Activated naive CD4-positive, alpha-beta T cell treated with anti-CD3 and anti-CD28 coated beads, Interleukin-2, amount 10 ng/mL, durations not matched to agents 5 hours and 36 hours (primary cell): Measurements from ENCODE around the gene AK9. TPM values are rescaled to one million over a fixed set of nuclear protein-coding genes. Genes with fewer than 3 reads are reported as not detected.

Experiments
- total RNA-seq, 2 experiments: library from RNA; stranded (reverse); gene quantifications; one replicate each; pipeline ENCODE4 v1.2.3, GENCODE V29; 2021

Gene AK9
- total RNA-seq = 1 to 10 TPM; 4.3 to 4.8 TPM

GRCh38 chr6:109690737-109691621 lies at the start of gene AK9, which contains the start of gene FIG4:
TSS of gene AK9 (minus strand) at chr6:109691202. CDS start at chr6:109675745, 15,457 bp downstream.
TSS of gene FIG4 (plus strand) at chr6:109691296. CDS start at chr6:109691436, 140 bp downstream.

GRCh38 chr6:109482905-109483734 lies 207.9 kb downstream of the AK9 start, which contains the start of gene ZBTB24:
TSS of gene ZBTB24 (minus strand) at chr6:109483219. CDS start at chr6:109482026, 1,193 bp downstream.

GRCh38 chr6:109455437-109456110 lies 235.4 kb downstream of the AK9 start, which contains the start of gene MICAL1:
TSS of gene MICAL1 (minus strand) at chr6:109455772. CDS start at chr6:109454196, 1,576 bp downstream.

Other genes starting within 250 kb of the AK9 start
- gene MICAL1, start 235.4 kb downstream of the AK9 start, total RNA-seq = 100 to 1,000 TPM; 110 to 116 TPM
- gene ZBTB24, start 208.0 kb downstream of the AK9 start, total RNA-seq = 10 to 100 TPM; 16.6 to 17.8 TPM
- gene FIG4, start 94 bp upstream of the AK9 start, total RNA-seq = 10 to 100 TPM; 10.5 to 10.7 TPM